Neural cell (in vitro differentiated cells): Measurements from ENCODE around the gene ATXN10. TPM values are rescaled to one million over a fixed set of nuclear protein-coding genes. Genes with fewer than 3 reads are reported as not detected.

Experiments
- H2AFZ ChIP-seq: fragments of 200-600, 300-800 bp; sonication (generic), shearing (Covaris generic); 2 replicates; pipeline ENCODE4 v1.6.0; 2014; ENCODE audit warnings: low read depth, mild to moderate bottlenecking, antibody characterized with exemption, low read length, moderate library complexity
- H3F3A ChIP-seq: fragments of 200-600 bp; shearing (Covaris generic); 2 replicates; pipeline ENCODE4 v1.6.1; 2016; ENCODE audit warnings: mild to moderate bottlenecking, moderate library complexity, mixed read lengths, antibody characterized with exemption, low read length; ENCODE audit not compliant: insufficient read depth, poor library complexity, severe bottlenecking
- H3K27ac ChIP-seq: fragments of 200-600, 300-800 bp; sonication (generic), shearing (Covaris generic); 2 replicates; pipeline ENCODE4 v1.5.1; 2014; ENCODE audit warnings: mild to moderate bottlenecking, low read length, moderate library complexity
- H3K27me3 ChIP-seq: fragments of 300-800, 200-600 bp; sonication (generic), shearing (Covaris generic); 2 replicates; pipeline ENCODE4 v1.6.0; 2014; ENCODE audit warnings: mild to moderate bottlenecking, low read depth, low read length, moderate library complexity; ENCODE audit not compliant: insufficient read depth
- H3K36me3 ChIP-seq: fragments of 300-800, 200-600 bp; sonication (generic), shearing (Covaris generic); 2 replicates; pipeline ENCODE4 v1.5.1; 2014; ENCODE audit warnings: mild to moderate bottlenecking, antibody characterized with exemption, low read length, moderate library complexity; ENCODE audit not compliant: insufficient read depth
- H3K4me2 ChIP-seq: fragments of 300-800, 200-600 bp; sonication (generic), shearing (Covaris generic); 2 replicates; pipeline ENCODE4 v1.6.0; 2014; ENCODE audit warnings: mild to moderate bottlenecking, low read length
- H3K4me3 ChIP-seq: fragments of 300-800, 200-600 bp; sonication (generic), shearing (Covaris generic); 2 replicates; pipeline ENCODE4 v1.5.1; 2014; ENCODE audit warnings: mild to moderate bottlenecking, low read length, moderate library complexity
- H3K79me2 ChIP-seq: fragments of 200-600 bp; shearing (Covaris generic); replicated peaks from 2 replicates; pipeline ENCODE4 v1.6.0; 2014; ENCODE audit warnings: mild to moderate bottlenecking, low read length, moderate library complexity; ENCODE audit not compliant: insufficient read depth
- H3K9ac ChIP-seq: fragments of 300-800, 200-600 bp; sonication (generic), shearing (Covaris generic); 2 replicates; pipeline ENCODE4 v1.6.1; 2016; ENCODE audit warnings: mild to moderate bottlenecking, low read length, mixed read lengths
- H3K9me2 ChIP-seq: fragments of 200-600 bp; shearing (Covaris generic); 2 replicates; pipeline ENCODE4 v1.6.1; 2016; ENCODE audit warnings: mild to moderate bottlenecking, low read length, mixed read lengths; ENCODE audit not compliant: insufficient read depth
- H3K9me3 ChIP-seq: fragments of 200-600, 300-800 bp; sonication (generic), shearing (Covaris generic); 2 replicates; pipeline ENCODE4 v1.6.1; 2016; ENCODE audit warnings: mild to moderate bottlenecking, mixed run types, low read length, moderate library complexity, mixed read lengths
- H4K20me1 ChIP-seq: fragments of 200-600 bp; shearing (Covaris generic); 2 replicates; pipeline ENCODE4 v1.6.1; 2016; ENCODE audit warnings: mild to moderate bottlenecking, mixed run types; ENCODE audit not compliant: insufficient read depth
- CTCF ChIP-seq: fragments of 450-650 bp; IDR thresholded peaks from 2 replicates; pipeline ENCODE4 v1.5.1; 2014; ENCODE audit warnings: antibody characterized with exemption, mild to moderate bottlenecking, moderate library complexity; ENCODE audit not compliant: poor library complexity, severe bottlenecking
- EP300 ChIP-seq: fragments of 450-650 bp; conservative IDR thresholded peaks from 2 replicates; pipeline ENCODE4 v1.6.1; 2014; ENCODE audit warnings: antibody characterized with exemption, mild to moderate bottlenecking, moderate library complexity; ENCODE audit not compliant: poor library complexity, severe bottlenecking
- EZH2 ChIP-seq: fragments of 200-600, 300-800 bp; shearing (Covaris generic), sonication (generic); IDR thresholded peaks from 2 replicates; pipeline ENCODE4 v1.6.1; 2014; ENCODE audit warnings: antibody characterized with exemption, low read length, borderline replicate concordance, mild to moderate bottlenecking; ENCODE audit not compliant: insufficient read depth, poor library complexity, severe bottlenecking
- MXI1 ChIP-seq: fragments of 450-650 bp; conservative IDR thresholded peaks from 2 replicates; pipeline ENCODE4 v1.6.1; 2014; ENCODE audit warnings: antibody characterized with exemption, mild to moderate bottlenecking; ENCODE audit not compliant: poor library complexity, severe bottlenecking
- POLR2AphosphoS5 ChIP-seq: IDR thresholded peaks from 2 replicates; pipeline ENCODE4 v1.6.1; 2012
- RAD21 ChIP-seq: fragments of 450-650 bp; conservative IDR thresholded peaks from 2 replicates; pipeline ENCODE4 v1.6.1; 2014; ENCODE audit warnings: antibody characterized with exemption, mild to moderate bottlenecking, moderate library complexity
- SMC3 ChIP-seq: fragments of 450-650 bp; conservative IDR thresholded peaks from 2 replicates; pipeline ENCODE4 v1.6.1; 2014; ENCODE audit warnings: antibody characterized with exemption, mild to moderate bottlenecking, moderate library complexity; ENCODE audit not compliant: poor library complexity
- TAF1 ChIP-seq: IDR thresholded peaks from 2 replicates; pipeline ENCODE4 v1.6.1; 2012; ENCODE audit warnings: low read depth
- polyA plus RNA-seq: library from polyadenylated mRNA; depleted of rRNA; stranded (reverse); fragments of >200 nt; gene quantifications from 2 replicates; pipeline ENCODE4 v1.2.3, GENCODE V29; 2014
- TF ChIP-seq, protein P1 (sequence below): IDR thresholded peaks from 2 replicates; pipeline ENCODE4 v1.6.1; 2012; ENCODE audit warnings: borderline replicate concordance

The ATXN10 gene
- polyA plus RNA-seq, 1 donor from 2014 or later = 321 TPM

GRCh38 chr22:45692549-45692948 is 20.9 kb downstream of the ATXN10 start:
- Histone ChIP-seq H3K36me3 (peaks cover 16% of the 10 kb centered on the region), H3K4me2 (no peak overlapping the region), H3K4me3 (no peak overlapping the region)

DNA sequence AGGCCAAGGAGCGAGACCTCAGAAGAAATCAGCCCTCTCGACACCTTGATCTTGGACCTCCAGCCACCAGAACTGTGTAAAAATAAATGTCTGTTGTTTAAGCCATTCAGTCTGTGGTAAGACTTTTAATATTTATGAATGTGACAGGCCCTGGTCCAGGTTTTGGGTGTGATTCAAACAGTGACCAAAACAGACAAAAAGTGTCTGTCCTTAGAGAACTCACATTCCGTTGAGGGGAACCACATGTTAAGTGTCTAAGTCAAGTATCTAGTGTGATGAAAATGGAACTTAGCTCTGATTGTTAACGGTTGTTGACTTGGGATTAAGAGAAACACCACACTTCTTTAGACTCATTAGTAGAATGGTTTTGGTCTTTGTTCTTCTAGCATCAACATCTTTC is 22.2 kb downstream of the ATXN10 start:
- peaks cover 5% of the 10 kb centered on the region for H4K20me1 ChIP-seq
- H3K27me3 ChIP-seq = no peaks in the 10 kb centered on the region
- no peaks in the 10 kb centered on the region for H3K9me3 ChIP-seq
- H3K36me3 ChIP-seq = peaks cover 16% of the 10 kb centered on the region
- TF ChIP-seq RAD21 (no peak), TAF1 (no peak), EZH2 (no peak), POLR2AphosphoS5 (no peak), MXI1 (no peak), SMC3 (no peak), CTCF (no peak), EP300 (no peak)
- TF ChIP-seq, protein P1, sequence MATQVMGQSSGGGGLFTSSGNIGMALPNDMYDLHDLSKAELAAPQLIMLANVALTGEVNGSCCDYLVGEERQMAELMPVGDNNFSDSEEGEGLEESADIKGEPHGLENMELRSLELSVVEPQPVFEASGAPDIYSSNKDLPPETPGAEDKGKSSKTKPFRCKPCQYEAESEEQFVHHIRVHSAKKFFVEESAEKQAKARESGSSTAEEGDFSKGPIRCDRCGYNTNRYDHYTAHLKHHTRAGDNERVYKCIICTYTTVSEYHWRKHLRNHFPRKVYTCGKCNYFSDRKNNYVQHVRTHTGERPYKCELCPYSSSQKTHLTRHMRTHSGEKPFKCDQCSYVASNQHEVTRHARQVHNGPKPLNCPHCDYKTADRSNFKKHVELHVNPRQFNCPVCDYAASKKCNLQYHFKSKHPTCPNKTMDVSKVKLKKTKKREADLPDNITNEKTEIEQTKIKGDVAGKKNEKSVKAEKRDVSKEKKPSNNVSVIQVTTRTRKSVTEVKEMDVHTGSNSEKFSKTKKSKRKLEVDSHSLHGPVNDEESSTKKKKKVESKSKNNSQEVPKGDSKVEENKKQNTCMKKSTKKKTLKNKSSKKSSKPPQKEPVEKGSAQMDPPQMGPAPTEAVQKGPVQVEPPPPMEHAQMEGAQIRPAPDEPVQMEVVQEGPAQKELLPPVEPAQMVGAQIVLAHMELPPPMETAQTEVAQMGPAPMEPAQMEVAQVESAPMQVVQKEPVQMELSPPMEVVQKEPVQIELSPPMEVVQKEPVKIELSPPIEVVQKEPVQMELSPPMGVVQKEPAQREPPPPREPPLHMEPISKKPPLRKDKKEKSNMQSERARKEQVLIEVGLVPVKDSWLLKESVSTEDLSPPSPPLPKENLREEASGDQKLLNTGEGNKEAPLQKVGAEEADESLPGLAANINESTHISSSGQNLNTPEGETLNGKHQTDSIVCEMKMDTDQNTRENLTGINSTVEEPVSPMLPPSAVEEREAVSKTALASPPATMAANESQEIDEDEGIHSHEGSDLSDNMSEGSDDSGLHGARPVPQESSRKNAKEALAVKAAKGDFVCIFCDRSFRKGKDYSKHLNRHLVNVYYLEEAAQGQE = no peak
- no peak overlapping the region for H3K4me3 ChIP-seq
- no peak overlapping the region for H3K9ac ChIP-seq
- no peaks in the 10 kb centered on the region for H3K9me2 ChIP-seq
- H3K27ac ChIP-seq = no peak overlapping the region
- H3K79me2 ChIP-seq = peaks cover 13% of the 10 kb centered on the region
- H3F3A ChIP-seq = no peaks in the 10 kb centered on the region
- no peak overlapping the region for H3K4me2 ChIP-seq
- no peak overlapping the region for H2AFZ ChIP-seq

More at GRCh38 chr22:45692549-45692948, 20.9 kb downstream of the ATXN10 start:
- H3K79me2 ChIP-seq = peaks cover 20% of the 10 kb centered on the region
- peaks cover 5% of the 10 kb centered on the region for H4K20me1 ChIP-seq
- no peak for TF ChIP-seq MXI1
- no peak for TF ChIP-seq EZH2
- TF ChIP-seq SMC3 = no peak
- no peak for TF ChIP-seq RAD21
- TF ChIP-seq TAF1 = no peak
- TF ChIP-seq CTCF = no peak
- TF ChIP-seq, protein P1 = no peak
- no peak for TF ChIP-seq EP300
- TF ChIP-seq POLR2AphosphoS5 = no peak
- H3K9me2 ChIP-seq = no peaks in the 10 kb centered on the region
- H3K27me3 ChIP-seq = no peaks in the 10 kb centered on the region
- no peak overlapping the region for H3K27ac ChIP-seq
- H2AFZ ChIP-seq = no peak overlapping the region
- no peak overlapping the region for H3K9ac ChIP-seq
- H3K9me3 ChIP-seq = no peaks in the 10 kb centered on the region
- no peaks in the 10 kb centered on the region for H3F3A ChIP-seq
